SH-SY5Y (cell line): Measurements from ENCODE around the gene SLC2A4.

Experiments
- GATA2 ChIP-seq: IDR thresholded peaks from 2 replicates; pipeline ENCODE4 v1.6.1; 2011; ENCODE audit warnings: mild to moderate bottlenecking, low read depth, low read length
- GATA3 ChIP-seq: IDR thresholded peaks from 2 replicates; pipeline ENCODE4 v1.6.1; 2011; ENCODE audit warnings: low read depth, mild to moderate bottlenecking, low read length, moderate library complexity

Gene SLC2A4

DNA sequence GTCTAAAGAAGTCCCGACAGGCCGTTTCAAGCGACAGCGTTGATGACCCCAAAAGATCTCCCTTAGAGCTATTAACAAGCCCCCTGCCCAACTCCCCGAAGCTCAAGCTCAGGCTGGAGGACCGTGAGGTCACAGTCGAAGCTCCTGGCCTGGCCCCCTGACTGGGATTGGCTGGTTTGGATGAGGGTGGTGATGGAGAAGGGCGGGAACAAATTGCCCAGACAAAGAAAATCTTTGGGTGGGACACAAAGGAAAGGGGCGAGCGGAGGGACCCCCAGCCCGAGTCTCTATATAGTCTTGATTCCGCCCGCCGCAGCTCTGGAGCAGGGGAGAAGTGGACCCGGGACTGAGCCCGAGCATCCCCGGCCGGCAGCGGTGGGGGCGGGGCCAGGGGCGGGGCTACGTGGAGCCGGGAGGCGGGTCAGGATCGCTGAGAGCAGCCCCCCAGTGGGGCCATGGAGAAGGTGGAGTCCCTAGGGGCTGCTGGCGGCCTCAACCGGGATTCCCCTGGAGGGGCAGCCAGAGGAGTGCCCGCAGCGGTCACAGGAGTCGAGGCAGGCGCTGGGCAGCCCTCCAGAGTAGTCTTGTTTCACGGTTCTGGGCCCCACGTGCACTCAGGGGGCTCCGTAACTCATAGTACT is 48.6 kb downstream of the SLC2A4 start:
- TF ChIP-seq GATA3 (no peak), GATA2 (no peak)

DNA sequence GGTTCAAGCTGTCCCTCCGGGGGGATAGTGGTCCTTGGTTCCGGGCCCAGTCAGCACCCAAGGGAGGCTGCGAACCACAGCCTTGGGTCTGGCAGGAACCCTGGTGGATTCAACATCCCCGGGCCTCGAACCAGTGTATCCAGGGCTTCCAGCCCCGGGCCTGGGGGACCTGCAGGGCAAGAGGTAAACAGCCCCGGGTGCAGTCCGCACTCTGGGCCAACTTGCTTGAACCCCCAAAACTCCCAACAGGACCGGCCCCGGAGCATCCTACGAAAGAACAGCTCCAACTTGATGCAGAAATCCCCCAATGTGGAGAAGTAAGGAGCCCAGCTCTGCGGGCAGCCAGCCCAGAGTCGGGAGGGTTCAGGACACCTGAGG is 49.1 kb downstream of the SLC2A4 start:
- TF ChIP-seq GATA3 (no peak), GATA2 (no peak)

DNA sequence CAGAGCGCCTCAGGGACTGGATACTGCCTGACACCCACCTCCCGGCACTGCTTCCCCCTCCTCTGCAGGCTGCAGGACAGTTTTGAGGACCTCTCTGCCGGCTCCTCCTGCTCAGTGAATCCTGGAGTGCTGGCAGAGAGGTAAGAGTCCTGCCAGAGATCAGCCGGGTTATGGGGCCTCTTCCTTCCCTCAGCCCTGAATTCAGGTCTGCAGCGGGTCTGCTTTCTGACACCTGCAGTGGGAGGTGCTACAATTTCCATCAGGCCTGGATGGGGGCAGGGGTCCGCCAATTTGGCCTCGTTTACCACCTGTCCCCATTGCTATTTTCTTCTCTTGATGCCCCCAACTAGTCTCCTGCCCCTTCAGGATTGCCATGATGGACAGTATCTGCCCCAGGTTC is 50.6 kb downstream of the SLC2A4 start:
- TF ChIP-seq GATA2 (no peak), GATA3 (no peak)

DNA sequence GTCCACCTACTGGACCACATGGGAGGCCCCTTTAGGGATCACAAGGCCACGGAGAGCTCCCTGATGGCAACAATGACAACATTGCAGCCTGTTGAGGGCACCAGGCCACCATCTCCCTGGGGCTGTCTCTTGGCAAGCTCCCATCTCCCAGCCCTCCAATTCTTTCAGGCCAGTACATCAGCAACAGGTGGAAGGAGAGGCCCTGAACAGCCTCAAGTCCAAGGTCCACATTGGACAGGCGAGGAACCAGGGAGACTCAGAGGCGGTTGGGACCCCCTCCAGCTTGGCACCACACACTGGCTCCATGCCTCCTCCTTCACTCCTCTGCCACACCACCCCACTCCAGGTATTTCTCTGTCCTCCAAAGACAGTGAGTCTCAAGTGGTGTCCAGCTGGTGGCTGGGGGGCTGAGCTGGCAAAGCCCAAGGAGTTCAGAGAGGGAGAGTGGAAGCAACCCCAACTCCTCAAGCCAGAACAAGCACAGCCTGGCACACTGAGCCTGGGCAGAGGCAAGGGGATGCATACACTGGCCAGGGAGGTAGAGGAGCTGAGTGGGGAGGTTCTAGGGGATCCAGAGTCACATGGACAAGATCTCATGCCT is 53.5 kb downstream of the SLC2A4 start:
- no peak for TF ChIP-seq GATA2
- no peak for TF ChIP-seq GATA3

DNA sequence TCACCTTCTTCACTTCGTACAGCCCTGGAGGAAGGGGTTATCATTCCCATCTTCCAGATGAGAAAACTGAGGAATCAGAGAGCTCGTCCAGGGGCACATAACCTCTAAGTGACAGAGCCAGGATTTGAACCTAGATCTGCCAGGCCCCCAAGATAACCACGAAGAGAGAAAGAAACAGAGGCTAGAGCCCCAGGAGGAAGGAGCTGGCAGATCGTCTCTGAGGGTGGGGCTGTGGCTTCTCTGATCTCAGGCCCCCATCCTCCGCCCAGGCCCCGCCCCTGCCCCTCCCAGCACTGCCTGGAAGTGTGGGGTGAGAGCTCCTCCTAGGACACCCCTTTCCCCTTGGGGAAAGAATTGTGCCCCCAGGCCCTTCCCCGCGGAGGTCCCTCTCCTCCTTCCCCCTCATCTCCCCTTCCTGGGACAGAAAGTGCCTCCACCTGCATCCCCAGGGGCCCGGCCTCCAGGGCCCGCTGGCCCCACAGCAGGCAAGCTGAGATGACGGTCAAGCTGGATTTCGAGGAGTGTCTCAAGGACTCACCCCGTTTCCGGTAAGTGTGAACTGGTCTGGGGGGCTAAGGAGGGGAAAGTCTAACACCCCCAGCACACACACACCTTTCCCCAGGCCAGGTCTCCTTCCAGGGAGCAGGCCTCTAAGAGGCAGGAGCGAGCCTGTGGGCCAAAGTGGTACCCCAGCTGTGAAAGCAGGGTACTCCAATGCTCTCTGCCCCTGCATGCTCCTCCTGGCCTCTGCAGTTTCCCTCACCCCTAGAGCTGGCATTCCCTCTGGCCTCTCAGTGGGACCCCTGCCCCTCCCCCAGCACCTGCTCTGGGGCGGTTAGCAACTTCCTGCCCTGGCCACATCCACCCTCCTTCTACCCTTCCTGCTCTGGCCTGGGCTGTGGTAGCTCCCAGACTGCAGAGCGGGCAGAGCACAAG is 55.0 kb downstream of the SLC2A4 start, which contains the start of gene ACAP1:
TSS of gene ACAP1 (plus strand) at position 290 of the 936 bp plus-strand sequence. CDS start at position 496, 206 bp downstream.
- TF ChIP-seq GATA2 (no peak), GATA3 (no peak)
